Measurements from ENCODE around the gene COL27A1.
"Not testable (repeated sequence)": the region's sequence is repeated elsewhere in the genome, so short reads cannot be mapped to it uniquely, and the experiment has no call there.

The COL27A1 gene

DNA sequence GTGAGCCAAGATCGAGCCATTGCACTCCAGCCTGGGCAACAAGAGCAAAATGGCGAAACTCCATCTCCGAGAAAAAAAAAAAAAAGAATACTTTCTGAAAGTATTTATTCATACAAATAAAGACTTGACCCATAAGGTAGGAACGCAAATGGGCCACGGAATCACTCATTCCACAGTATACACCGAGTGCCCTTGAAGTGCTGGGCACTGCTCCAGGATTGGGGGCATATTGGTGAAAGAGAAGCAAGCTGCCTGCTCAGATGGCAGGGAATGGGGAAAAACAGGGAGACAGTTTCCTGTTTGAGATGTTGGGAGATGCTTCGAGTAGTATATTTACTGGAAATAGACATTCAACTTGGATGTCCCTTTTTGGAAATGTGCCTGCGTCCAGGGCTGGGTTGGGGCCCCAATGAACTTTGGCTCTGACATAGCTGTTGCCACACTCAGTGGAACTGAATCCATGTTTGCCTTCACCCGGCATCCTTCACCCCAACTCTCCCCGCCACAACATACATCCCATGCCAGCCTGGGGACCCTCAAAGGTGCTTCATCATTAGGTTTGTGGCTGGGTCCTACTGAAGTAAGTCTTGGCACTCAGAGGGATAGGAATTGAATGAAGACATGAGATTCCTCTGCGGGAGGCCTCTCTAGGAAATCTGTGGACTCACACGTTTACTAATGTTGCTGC, 173.7 kb downstream of the COL27A1 start:
- DNase-seq: not testable (repeated sequence)

DNA sequence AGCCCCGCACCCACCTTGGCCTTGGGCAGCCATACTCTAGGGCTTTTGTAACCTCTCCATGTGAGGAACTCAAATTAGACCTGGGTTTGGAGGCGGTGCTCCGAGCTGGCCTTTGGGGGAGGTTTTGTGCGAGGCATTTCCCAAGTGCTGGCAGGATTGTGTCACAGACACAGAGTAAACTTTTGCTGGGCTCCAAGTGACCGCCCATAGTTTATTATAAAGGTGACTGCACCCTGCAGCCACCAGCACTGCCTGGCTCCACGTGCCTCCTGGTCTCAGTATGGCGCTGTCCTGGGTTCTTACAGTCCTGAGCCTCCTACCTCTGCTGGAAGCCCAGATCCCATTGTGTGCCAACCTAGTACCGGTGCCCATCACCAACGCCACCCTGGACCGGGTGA, 174.3 kb downstream of the COL27A1 start, which contains the start of gene ORM2:
TSS of gene ORM2 (plus strand) at position 245 of the 398 bp plus-strand sequence. CDS start at position 281, 36 bp downstream.
- DNase-seq: not testable (repeated sequence)

DNA sequence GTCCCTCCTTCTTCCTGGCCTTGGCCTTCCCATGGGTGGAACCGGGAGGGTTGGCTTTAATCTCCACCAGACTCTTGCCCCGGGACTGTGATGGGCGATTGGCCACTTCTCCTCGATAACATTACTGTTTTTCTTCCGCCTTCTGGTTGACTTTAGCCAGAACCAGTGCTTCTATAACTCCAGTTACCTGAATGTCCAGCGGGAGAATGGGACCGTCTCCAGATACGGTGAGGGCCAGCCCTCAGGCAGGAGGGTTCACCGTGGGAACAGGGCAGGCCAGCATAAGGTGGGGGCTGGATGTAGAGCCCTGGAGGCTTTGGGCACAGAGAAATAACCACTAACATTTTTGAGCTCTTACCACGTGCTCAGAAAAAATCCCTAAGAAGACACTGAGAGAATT, 175.3 kb downstream of the COL27A1 start:
- DNase-seq: no peak

DNA sequence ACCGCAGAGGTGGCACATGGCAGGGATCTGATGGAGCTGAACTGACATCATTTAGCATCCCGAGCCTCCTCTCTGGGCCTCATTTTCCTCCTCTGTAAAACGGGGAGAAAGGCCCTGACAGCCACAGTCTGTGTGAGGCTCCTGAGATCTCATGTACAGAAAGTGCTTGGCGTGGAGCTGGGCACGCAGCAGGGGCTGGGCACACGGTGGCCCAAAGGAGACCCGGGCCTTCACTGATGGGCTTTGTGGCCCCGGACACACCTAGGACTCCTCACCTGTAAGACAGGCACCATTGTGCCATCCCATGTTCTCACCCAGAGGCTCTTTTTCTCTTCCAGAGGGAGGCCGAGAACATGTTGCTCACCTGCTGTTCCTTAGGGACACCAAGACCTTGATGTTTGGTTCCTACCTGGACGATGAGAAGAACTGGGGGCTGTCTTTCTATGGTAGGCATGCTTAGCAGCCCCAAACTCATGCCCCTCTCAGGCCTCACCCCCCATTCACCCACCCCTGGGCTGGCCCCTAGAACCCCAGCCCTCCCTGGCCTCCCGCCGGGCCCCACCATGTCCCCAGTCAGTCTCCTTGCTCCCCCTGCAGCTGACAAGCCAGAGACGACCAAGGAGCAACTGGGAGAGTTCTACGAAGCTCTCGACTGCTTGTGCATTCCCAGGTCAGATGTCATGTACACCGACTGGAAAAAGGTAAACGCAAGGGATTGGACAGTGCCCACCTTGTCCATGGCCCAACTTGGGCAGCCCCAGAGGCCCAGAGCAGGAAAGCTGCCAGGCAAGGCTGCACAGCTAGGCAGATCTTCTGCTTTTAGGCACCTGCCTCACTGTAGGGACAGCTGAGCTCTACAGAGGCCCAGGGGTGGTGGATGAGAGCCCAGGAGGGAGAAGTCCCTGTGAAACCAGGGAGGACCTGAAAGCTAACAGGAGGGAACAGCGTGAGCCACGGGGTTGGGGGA, 176.2 kb downstream of the COL27A1 start:
- not testable (repeated sequence) for DNase-seq

DNA sequence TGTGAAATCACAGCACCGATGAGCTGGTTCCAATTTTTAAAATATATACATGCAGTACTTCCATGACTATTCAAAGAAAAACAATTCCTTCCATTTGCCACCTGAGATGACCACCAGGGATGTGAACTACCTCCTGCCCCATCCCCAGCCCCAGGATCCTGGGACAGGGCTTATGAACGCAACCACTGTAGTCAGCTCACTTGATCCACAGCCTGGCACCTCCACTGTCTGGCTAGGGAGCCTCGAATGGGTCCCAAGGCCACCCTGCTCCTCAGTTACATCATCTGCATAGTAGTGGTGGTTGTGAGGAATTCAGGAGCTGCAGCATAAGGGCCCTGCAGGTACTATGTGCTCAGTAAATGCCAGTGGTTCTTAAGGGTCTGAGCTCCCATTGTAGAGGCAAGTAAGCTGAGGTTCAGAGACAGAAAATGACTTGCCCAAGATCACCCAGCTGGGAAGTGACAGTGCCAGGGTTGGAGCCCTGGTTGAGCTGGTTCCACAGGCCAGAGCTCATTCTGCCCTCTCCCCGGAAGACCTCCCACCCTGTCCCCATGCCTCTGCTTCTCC, 177.2 kb downstream of the COL27A1 start:
- DNase-seq: not testable (repeated sequence)

DNA sequence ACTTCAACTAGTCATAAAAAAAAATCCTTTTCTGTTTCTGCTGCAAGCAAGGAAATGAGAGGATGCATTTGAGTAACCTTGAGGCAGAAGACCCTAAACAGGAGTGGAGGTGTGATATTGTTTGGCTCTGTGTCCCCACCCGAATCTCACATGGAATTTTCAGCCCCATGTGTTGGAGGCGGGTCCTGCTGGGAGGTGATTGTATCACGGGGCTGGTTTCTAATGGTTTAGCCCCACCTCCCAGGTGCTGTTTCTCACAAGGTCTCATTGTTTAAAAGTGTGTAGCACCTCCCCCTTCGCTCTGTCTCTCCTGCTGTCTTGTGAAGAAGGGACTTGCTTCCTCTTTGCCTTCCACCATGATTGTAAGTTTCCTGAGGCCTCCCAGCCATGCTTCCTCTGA, 178.4 kb downstream of the COL27A1 start:
- DNase-seq: not testable (repeated sequence)

DNA sequence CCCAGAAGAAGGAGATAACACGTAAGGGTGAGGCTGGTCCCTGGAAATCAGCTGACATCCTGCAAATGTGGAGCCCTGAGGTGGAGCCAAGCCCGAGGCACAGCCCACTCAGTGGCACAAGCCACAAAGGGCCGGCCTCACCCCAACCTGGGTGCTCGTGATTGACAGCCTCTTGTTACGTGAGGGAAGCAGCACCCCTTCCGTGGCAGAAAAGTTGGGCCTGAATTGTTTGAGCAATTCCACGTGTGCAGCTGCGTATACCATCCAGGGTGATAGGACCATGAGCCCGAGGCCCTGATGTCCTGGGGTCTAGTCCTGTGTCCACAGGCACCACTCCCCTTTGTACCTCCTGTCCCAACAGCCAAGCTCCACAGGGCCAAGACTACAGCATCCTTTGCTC, 179.2 kb downstream of the COL27A1 start:
- DNase-seq: no peak

DNA sequence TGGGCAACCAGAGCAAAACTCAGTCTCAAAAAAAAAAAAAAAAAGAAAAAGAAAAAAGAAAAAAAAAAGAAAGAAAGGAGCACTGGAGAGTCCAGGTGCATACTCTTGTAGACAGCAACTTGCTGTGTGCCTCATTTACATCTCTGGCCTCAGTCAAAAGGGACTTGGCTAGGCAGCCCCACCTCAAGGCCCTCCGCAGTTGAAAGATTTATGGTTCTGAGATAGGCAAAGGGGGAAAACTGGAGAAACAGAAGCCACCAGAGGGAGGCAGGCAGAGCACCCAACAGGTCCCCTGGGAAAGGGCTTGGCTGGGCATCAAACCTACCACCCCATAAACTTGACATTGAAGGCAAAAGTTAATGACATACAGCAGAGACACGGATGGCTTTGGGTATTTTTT, 180.4 kb downstream of the COL27A1 start:
- no peak for DNase-seq

DNA sequence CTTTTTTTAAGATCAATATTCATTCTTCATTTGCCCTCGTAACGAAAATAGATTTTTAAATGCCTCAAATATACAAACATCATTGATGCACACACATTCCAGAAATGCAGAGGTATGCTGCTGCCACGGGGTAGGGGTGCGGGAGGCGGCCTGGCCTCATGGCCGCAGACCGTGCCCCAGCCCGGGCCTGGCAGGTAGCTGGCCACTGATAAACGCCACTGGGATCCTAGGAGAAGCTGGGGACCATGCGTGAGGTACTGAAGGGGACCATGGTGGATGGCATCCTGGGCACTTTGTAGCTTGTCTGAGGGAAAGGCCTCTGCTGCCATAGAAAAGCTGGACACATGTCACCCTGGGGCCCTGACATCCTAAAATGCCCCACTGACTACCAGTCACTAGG, 180.8 kb downstream of the COL27A1 start:
- no peak for DNase-seq

DNA sequence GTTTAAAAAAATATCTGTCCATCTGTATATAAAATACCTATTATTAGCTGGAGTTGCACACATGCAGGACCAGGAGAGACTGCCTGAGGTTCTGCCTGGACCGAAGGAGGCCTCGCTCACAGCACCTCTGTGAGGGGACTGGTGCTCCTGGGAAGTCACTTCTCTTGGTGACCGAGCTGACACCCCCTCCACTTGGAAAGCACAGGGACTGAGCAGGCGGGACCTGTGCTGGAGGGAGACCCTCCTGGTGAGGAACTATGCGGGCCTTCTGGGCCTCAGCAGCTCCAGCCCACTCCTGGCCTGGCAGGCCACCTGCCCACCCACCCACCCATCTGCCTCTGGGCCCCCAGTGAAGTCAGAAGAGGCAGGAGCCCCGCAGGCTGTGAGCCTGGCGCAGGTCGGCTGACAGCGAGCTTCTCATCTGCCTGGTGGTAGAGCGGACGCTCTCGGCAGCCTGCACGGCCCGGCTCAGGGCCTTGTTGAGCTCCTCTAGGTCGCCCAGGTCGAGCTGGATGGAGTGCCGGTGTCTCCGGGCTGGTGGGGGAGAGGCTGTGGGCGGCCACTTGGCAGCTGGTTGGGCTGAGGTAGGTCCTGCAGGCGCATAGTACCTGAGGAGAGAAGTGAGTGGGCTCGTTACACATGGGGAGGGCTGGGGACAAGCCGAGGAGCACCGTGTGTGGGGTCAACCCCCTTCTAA, 181.5 kb downstream of the COL27A1 start:
- no peak for DNase-seq

DNA sequence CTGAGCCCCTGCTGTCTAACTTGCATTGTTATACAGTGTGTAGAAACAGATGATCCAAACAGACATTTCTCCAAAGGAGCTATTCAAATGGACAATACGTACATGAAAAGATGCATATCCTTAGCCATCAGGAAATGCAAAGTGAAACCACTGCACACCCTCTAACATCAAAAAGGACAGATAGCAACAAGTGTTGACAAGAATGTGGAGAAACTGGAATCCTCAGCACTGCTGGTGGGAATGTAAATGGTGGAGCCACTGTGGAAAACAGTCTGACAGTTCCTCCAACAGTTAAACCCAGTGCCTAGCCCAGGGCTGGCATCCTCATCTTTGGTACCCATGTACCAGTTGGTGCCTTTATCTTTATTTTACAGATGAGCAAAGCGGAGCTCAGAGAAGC, 182.8 kb downstream of the COL27A1 start:
- DNase-seq: no peak

DNA sequence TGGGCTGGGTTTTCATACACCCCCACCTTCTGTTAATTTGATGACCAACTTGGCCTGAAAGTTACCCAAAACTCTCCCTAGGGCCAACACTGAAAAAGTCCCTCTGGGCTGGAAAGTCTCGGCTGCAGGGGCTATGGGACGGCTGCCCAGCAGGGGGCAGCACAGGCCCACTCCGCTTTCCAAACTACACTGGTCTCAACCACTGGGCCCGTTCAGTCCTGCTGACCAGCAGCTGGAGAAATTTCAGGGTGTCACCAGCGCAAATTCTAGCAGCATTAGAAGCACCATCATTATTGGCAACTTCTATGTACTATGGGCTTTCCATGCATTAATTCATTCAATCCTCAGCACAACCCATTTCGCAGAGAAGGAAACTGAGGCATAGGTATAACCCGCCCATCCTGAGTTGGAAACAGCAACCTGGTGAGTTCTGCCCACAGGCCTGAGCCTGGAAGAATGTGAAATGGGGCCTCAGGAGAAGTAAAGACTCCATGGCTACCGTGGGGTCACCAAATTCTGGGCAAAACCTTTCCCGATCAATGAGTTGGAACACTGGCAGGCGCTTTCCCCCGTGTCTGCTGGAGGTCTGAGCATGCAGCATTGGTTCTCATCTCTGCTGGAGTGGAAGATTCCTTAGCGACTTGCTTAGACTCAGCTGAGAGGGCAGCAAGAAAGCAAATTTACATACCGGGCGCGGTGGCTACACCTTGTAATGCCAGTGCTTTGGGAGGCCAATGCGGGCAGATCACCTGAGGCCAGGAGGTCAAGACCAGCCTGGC, 184.0 kb downstream of the COL27A1 start:
- no peak for DNase-seq

DNA sequence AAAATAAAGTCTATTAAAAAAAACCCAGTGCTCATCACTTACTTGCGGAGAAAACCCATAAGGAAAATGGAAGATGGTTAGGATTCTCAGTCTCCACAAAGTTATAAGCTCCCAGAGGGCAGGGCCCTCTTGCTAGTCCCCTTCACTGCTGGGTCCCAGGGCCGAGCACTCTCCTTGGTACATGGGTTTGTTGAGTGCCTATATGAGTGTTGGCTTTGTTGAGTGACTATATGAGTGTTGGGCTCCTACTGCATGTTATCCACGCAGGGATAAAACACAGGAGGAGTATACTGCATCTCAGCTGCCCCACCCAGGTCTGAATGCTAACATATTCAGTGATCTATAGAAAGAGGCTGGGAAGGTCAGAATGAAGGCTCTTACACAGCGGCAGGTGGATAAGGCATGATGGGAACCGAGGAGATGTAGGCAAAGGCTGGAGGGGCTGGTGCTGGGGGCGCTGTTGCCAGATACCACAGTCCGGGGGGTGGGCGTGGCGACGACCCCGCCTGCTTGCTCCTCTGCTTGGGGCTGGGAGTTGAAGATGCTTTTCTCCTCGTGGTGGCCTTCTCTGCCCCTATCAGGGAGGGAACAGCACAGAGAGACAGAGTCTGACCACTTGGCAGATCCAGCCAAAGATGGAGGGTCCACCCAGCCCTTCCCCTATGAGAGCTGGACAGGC, 186.0 kb downstream of the COL27A1 start:
- DNase-seq: no peak

DNA sequence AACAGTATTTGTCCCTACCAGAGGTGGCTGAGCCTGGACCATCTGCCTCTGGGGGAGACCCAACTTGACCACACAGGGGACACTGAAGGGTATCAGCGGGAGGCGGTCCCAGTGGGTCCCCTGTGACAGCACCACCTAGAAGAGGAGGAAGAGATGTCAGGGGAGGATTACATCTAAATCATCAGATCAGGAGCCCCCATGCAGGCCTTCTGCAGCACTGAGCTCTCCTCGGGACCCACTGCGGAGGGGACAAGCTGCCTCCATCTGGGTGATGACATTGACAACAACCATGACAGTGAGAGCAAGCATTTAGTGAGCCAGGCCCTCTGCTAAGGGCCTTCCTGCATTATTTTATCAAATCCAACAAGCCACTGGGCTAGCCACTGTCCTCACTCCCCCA, 186.7 kb downstream of the COL27A1 start:
- no peak for DNase-seq

DNA sequence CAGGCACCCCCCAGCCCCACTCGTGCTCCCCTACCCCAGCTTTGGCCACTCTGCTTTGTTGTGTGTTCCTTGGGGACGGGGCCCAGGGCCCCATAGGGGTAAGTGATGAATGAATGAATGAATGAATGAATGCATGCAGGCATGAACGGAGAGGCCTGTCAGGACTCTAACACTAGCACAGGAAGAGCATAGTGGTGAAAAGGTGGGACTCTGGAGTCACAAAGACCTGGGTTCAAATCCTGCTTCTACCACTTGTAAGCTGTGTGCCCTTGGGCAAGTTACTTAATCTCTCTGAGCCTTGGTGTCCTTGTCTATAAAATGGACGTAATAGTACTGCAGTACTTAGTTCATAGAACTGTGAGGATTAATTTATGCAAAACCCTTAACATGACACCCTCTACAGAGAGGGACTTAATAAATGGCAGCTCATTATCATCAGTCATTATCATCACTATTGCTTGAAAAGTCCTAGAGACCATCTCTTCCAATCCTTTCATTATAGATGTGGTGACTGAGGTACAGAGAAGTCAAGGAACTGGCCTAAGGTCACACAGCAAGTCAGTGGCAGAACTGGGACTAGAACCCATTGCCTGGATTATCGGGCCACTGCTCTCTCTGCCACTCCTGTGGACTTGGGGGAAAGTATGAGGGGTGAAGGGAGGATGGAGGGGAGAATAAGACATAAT, 187.6 kb downstream of the COL27A1 start:
- no peak for DNase-seq

DNA sequence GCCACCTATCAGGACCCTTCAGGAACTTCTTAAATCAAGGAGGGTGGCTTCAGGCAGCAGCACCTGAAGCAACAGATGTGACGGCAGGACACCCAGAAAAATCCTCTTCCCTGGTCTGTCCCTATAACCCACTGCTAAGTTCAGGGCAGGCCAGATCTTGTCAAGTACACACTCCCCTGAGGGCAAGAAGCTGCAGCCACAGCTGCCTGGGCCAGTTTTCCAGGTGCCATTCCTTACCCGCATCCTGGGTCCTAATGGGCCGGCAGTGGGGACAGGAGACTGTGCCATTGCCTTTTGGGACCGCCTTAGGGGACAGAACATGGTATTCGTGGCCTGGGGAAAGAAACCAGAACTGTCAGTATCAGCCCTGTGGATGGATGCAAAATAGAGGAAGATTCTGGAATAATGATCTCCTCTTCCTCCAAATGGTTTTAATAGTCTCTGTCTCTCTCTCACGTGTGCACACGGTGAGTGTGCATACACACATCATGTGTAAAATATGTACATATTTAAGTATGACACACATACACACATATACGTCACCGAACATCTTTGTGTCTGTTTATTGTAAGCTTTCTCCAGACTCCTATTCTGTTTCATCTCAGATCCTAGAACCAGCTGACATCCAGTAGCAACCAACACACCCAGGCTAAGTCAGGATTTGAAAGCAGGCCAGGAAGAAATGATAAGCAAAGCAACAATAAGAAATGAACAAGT, 188.3 kb downstream of the COL27A1 start:
- DNase-seq: no peak

DNA sequence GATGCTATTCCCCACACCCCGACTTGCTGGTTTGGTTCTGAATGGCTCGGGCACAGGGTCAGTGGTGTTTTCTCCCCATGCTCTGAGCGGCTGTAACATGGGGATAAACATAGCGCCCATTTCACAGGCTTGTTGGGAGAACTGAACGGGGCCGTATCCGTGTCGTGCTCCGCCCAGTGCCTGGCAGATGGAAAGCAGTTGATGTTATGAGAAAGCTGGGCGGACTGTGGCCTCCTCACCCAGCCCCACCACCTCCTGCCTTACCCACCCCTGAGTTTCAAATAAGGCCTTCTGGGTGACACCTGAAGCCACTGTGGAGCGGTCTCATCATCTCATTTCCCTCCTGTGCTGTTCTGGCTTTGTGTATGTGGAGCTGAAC, 188.8 kb downstream of the COL27A1 start:
- DNase-seq: no peak

DNA sequence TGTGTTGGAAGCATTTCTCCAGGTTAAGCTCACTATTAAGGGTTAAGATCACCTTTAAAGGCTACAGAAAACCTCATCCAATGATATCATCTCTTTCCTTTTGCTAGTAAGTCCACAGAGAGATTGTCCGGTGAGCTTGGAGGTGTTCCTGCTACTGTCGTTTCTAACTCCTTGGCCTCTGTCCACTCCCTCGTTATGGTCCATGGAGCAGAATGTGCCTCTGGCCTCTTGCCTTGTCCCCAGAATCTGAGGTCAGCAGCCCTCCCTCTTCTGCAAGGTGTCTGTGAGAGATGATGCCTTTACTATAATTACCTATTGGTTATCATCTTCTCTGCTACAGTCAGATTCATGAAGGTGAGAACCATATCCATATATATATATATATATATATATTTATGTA, 189.4 kb downstream of the COL27A1 start:
- DNase-seq: no peak

DNA sequence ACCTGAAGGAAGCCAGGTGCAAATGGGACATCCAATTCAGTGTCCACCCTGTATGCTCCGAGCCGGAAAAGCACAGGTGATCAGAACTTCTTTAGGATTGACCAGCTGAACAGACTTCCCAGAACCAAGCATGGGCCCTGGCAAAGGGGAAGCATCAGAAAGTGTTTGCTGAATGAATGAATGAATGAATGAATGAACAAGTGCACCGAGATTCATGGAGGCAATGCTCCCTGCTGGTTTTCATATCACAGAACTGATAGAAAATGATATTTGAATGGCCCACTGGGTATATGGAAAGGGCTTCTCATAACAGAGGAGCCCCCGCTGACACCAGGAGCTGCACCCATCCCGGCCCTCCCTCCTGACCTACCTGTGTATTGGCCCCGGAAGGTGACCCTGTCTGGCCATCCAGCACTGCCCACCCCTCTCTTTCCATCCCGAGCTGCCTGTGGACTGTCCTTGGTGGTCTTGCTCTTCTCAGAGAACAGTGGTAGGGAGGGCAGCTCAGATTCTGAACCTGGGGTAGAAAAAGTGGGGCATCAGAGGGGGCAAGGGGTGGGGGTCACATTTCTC, 190.2 kb downstream of the COL27A1 start:
- no peak for DNase-seq

DNA sequence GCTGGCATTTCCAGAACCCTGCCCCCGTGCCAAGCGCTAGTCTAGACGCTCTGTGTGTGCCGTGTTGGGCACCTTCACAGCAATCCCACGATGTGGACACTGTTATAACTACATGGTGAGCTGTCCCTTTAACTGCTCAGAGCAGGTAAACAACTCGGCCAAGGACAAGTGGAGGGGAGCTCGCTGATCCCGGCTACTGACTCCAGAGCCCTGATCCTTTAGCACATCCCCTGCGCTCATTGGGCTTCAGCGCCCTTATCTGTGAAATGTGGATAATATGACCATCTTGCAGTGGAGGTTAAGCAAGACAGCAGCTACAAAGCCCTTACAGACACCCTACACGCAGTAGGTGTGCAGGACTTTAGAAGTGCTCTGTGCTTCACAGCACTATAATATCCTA, 190.8 kb downstream of the COL27A1 start:
- no peak for DNase-seq
